SK-N-SH (cell line): Measurements from ENCODE around the gene OLR1. TPM values are rescaled to one million over a fixed set of nuclear protein-coding genes. Genes with fewer than 3 reads are reported as not detected.

Experiments used
- CTCF ChIA-PET: fragments of 300-600, 350-600 bp; formaldehyde crosslinking; extraction: SDS; loops from one replicate; lab custom pipeline; 2021; lab: Yijun Ruan, JAX
- POLR2A ChIA-PET: fragments of 350-600 bp; sonication (Branson Sonifier 250); formaldehyde crosslinking; extraction: SDS; loops from one replicate; lab custom pipeline; 2020; ENCODE audit warnings: antibody characterized with exemption, inconsistent platforms; lab: Yijun Ruan, JAX
- DNase-seq: peaks from one replicate; pipeline ENCODE4 v3.0.0; 2012
- H2AFZ ChIP-seq: fragments of 200-600 bp; sonication (generic); 2 replicates; pipeline ENCODE4 v1.8.1; 2016; ENCODE audit warnings: antibody characterized with exemption, mild to moderate bottlenecking, low read depth
- H3F3A ChIP-seq: fragments of 200-600 bp; sonication (generic); replicated peaks from 2 replicates; pipeline ENCODE3; 2016; ENCODE audit warnings: antibody characterized with exemption, mild to moderate bottlenecking; ENCODE audit not compliant: insufficient read depth
- H3K27ac ChIP-seq, 2 experiments: fragments of 200-500 bp in 1 of 2; fragments of 200-600 bp in 1 of 2; sonication (Bioruptor generic) in 1 of 2; sonication (generic), shearing (Covaris generic) in 1 of 2; 2 replicates each; pipeline versions ENCODE4 v1.5.1 to v1.6.1; 2014 to 2016; ENCODE audit warnings: low read depth in 2 of 2, inconsistent platforms in 1 of 2, low read length in 1 of 2, mild to moderate bottlenecking in 1 of 2, mixed read lengths in 1 of 2
- H3K27me3 ChIP-seq: fragments of 200-600 bp; sonication (generic), shearing (Covaris generic); 2 replicates; pipeline ENCODE4 v1.6.1; 2016; ENCODE audit warnings: mixed run types; ENCODE audit not compliant: insufficient read depth
- H3K36me3 ChIP-seq, 2 experiments: fragments of 200-500 bp in 1 of 2; fragments of 200-600 bp in 1 of 2; sonication (Bioruptor generic) in 1 of 2; sonication (generic) in 1 of 2; replicated peaks in 1 of 2; 2 replicates each; pipeline versions ENCODE3 to v1.5.1; 2014 to 2016; ENCODE audit warnings: low read length in 1 of 2, mild to moderate bottlenecking in 1 of 2; ENCODE audit not compliant: insufficient read depth in 2 of 2, control insufficient read depth in 1 of 2
- H3K4me1 ChIP-seq, 2 experiments: fragments of 200-500 bp in 1 of 2; fragments of 200-600 bp in 1 of 2; sonication (Bioruptor generic) in 1 of 2; sonication (generic), shearing (Covaris generic) in 1 of 2; 2 replicates each; pipeline versions ENCODE4 v1.5.1 to v1.6.1; 2014 to 2016; ENCODE audit warnings: low read depth in 1 of 2, low read length in 1 of 2, mixed run types in 1 of 2; ENCODE audit not compliant: insufficient read depth in 2 of 2, control insufficient read depth in 1 of 2
- H3K4me2 ChIP-seq: fragments of 200-600 bp; sonication (generic), shearing (Covaris generic); 2 replicates; pipeline ENCODE4 v1.6.1; 2017; ENCODE audit warnings: mixed run types
- H3K4me3 ChIP-seq, 2 experiments: fragments of 200-500 bp in 1 of 2; fragments of 200-600 bp in 1 of 2; sonication (Bioruptor generic) in 1 of 2; sonication (generic), shearing (Covaris generic) in 1 of 2; 2 replicates each; pipeline versions ENCODE4 v1.5.1 to v1.8.1; 2014 to 2016; ENCODE audit warnings: low read depth in 2 of 2, inconsistent platforms in 1 of 2, low read length in 1 of 2, mild to moderate bottlenecking in 1 of 2, mixed read lengths in 1 of 2, moderate library complexity in 1 of 2
- H3K79me2 ChIP-seq: fragments of 200-600 bp; sonication (generic); 2 replicates; pipeline ENCODE4 v1.8.1; 2017; ENCODE audit warnings: mild to moderate bottlenecking; ENCODE audit not compliant: insufficient read depth
- H3K9ac ChIP-seq: fragments of 200-600 bp; sonication (generic); 2 replicates; pipeline ENCODE4 v1.6.1; 2017; ENCODE audit warnings: mixed run types
- H3K9me2 ChIP-seq: fragments of 200-600 bp; sonication (generic); 2 replicates; pipeline ENCODE4 v1.6.1; 2017; ENCODE audit warnings: mixed run types
- H3K9me3 ChIP-seq: fragments of 200-600 bp; sonication (generic); 2 replicates; pipeline ENCODE4 v1.6.1; 2017; ENCODE audit warnings: mixed run types, mild to moderate bottlenecking, moderate library complexity
- H4K20me1 ChIP-seq: fragments of 200-600 bp; sonication (generic); 2 replicates; pipeline ENCODE4 v1.6.1; 2017; ENCODE audit warnings: mild to moderate bottlenecking, mixed run types; ENCODE audit not compliant: insufficient read depth
- CHD2 ChIP-seq: fragments of 150-350 bp; IDR thresholded peaks from 2 replicates; pipeline ENCODE4 v1.6.1; 2018; ENCODE audit warnings: low read length; ENCODE audit not compliant: partially characterized antibody
- ELF1 ChIP-seq: IDR thresholded peaks from 2 replicates; pipeline ENCODE4 v1.4.0; 2012
- FOSL2 ChIP-seq: IDR thresholded peaks from 2 replicates; pipeline ENCODE4 v1.4.0; 2012; ENCODE audit warnings: low read depth, mild to moderate bottlenecking, moderate library complexity, borderline replicate concordance
- FOXM1 ChIP-seq: IDR thresholded peaks from 2 replicates; pipeline ENCODE4 v1.4.0; 2012; ENCODE audit warnings: low read depth, mild to moderate bottlenecking
- IRF3 ChIP-seq: fragments of 150-350 bp; IDR thresholded peaks from 2 replicates; pipeline ENCODE4 v1.6.1; 2016; ENCODE audit warnings: mild to moderate bottlenecking, low read depth, low read length
- MXI1 ChIP-seq: IDR thresholded peaks from 2 replicates; pipeline ENCODE4 v1.6.1; 2012; ENCODE audit warnings: mild to moderate bottlenecking, low read depth, low read length, improper control_type of control experiment
- NFIC ChIP-seq: IDR thresholded peaks from 2 replicates; pipeline ENCODE4 v1.4.0; 2012; ENCODE audit warnings: borderline replicate concordance
- NRF1 ChIP-seq: IDR thresholded peaks from 2 replicates; pipeline ENCODE4 v1.6.1; 2012; ENCODE audit warnings: low read depth, mild to moderate bottlenecking, low read length
- POLR2AphosphoS5 ChIP-seq: IDR thresholded peaks from 2 replicates; pipeline ENCODE4 v1.6.1; 2012; ENCODE audit warnings: low read depth, low read length
- RFX5 ChIP-seq: IDR thresholded peaks from 2 replicates; pipeline ENCODE4 v1.6.1; 2012; ENCODE audit warnings: mild to moderate bottlenecking, improper control_type of control experiment, low read length
- RXRA ChIP-seq: IDR thresholded peaks from 2 replicates; pipeline ENCODE4 v1.4.0; 2012; ENCODE audit warnings: low read depth, mild to moderate bottlenecking, borderline replicate concordance
- SMC3 ChIP-seq: IDR thresholded peaks from 2 replicates; pipeline ENCODE4 v1.6.1; 2012; ENCODE audit warnings: low read depth, low read length, improper control_type of control experiment
- YY1 ChIP-seq: IDR thresholded peaks from 2 replicates; pipeline ENCODE4 v1.4.0; 2012; ENCODE audit warnings: low read depth, mild to moderate bottlenecking
- ZBTB33 ChIP-seq: IDR thresholded peaks from 2 replicates; pipeline ENCODE4 v1.4.0; 2012; ENCODE audit warnings: low read depth, borderline replicate concordance
- WGBS: methylation state at CpG from one replicate; pipeline ENCODE4 v1.1.6; 2017; ENCODE audit warnings: low lambda C conversion rate; 5-methylcytosine and 5-hydroxymethylcytosine counted together
- polyA plus RNA-seq, 3 experiments: library from polyadenylated mRNA; depleted of rRNA; stranded (reverse); fragments of >200 nt; gene quantifications; 2 replicates each; pipeline ENCODE4 v1.2.3, GENCODE V29; 2012
- TF ChIP-seq, protein P1 (sequence below): fragments of 200-600 bp; sonication (generic); IDR thresholded peaks from 2 replicates; pipeline ENCODE4 v1.6.1; 2017; ENCODE audit warnings: antibody characterized with exemption, mild to moderate bottlenecking, moderate library complexity
- TF ChIP-seq, protein P2 (sequence below): IDR thresholded peaks from 2 replicates; pipeline ENCODE4 v1.4.0; 2012; ENCODE audit warnings: low read depth

Gene OLR1
- polyA plus RNA-seq, 1 of the 3 experiments (the other 2 are of a cell fraction) = not detected

GRCh38 chr12:10213168-10214135 lies 41.5 kb upstream of the OLR1 start:
- ChIA-PET CTCF (interaction anchor here (1.1 to 1.4 kb wide), 4 partner anchors 22 to 349 kb away, joined by 3 to 4 read pairs (median 4); no protein-coding TSS in a partner anchor), POLR2A (no interaction called here)
- peak; percentile 68 for DNase-seq
- Histone ChIP-seq H3K4me3 (peak overlapping the region; percentile 72 to 97), H3K9me3 (no peaks in the 10 kb centered on the region), H3K36me3 (no peaks in the 10 kb centered on the region), H3K27ac (peak overlapping the region; percentile 79 to 87; a peak in 3 of 4 replicates), H2AFZ (peak overlapping the region; percentile 90), H3K27me3 (peaks cover 3% of the 10 kb centered on the region; the same call in 1 of the 2 replicates), H3K79me2 (no peaks in the 10 kb centered on the region), H3K9ac (peak overlapping the region; percentile 87), H3K4me1 (no peaks in the 10 kb centered on the region; a peak in 1 of 4 replicates), H3K4me2 (peak overlapping the region; percentile 88), H3K9me2 (no peaks in the 10 kb centered on the region), H3F3A (peaks cover 3% of the 10 kb centered on the region)
- WGBS = 2% methylated on average over 33 of the region's 47 CpGs
- TF ChIP-seq FOSL2 (no peak), IRF3 (no peak), MXI1 (no peak; the same call in 1 of the 2 replicates), ELF1 (no peak), POLR2AphosphoS5 (no peak), NFIC (no peak), CHD2 (no peak)
- TF ChIP-seq, protein P1, sequence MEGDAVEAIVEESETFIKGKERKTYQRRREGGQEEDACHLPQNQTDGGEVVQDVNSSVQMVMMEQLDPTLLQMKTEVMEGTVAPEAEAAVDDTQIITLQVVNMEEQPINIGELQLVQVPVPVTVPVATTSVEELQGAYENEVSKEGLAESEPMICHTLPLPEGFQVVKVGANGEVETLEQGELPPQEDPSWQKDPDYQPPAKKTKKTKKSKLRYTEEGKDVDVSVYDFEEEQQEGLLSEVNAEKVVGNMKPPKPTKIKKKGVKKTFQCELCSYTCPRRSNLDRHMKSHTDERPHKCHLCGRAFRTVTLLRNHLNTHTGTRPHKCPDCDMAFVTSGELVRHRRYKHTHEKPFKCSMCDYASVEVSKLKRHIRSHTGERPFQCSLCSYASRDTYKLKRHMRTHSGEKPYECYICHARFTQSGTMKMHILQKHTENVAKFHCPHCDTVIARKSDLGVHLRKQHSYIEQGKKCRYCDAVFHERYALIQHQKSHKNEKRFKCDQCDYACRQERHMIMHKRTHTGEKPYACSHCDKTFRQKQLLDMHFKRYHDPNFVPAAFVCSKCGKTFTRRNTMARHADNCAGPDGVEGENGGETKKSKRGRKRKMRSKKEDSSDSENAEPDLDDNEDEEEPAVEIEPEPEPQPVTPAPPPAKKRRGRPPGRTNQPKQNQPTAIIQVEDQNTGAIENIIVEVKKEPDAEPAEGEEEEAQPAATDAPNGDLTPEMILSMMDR = no peak
- TF ChIP-seq, protein P2, sequence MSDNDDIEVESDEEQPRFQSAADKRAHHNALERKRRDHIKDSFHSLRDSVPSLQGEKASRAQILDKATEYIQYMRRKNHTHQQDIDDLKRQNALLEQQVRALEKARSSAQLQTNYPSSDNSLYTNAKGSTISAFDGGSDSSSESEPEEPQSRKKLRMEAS = no peak
- TF ChIP-seq, all 33 proteins: peak for 0
- peaks cover 7% of the 10 kb centered on the region; the same call in 1 of the 2 replicates for H4K20me1 ChIP-seq

GRCh38 chr12:10212739-10213131 lies 40.8 kb upstream of the OLR1 start, which contains the start of gene GABARAPL1:
Gene GABARAPL1, plus strand, starts transcription at chr12:10212877. Its CDS starts 253 bp downstream, at chr12:10213130.
- H3K27ac ChIP-seq = peak within 1 kb of the TSS; percentile 79 to 87
- H3F3A ChIP-seq = peaks cover 3% of the 10 kb centered on the region
- peak; percentile 91 for DNase-seq
- POLR2A ChIA-PET = no interaction called here
- no peaks in the 10 kb centered on the region for H3K9me3 ChIP-seq
- peaks cover 6% of the 10 kb centered on the region; the same call in 1 of the 2 replicates for H3K27me3 ChIP-seq
- H3K4me1 ChIP-seq = no peaks in the 10 kb centered on the region; a peak in 1 of 4 replicates
- H3K9me2 ChIP-seq = no peaks in the 10 kb centered on the region
- H2AFZ ChIP-seq = peak within 1 kb of the TSS; percentile 90
- H3K36me3 ChIP-seq = no peaks in the 10 kb centered on the region
- no peaks in the 10 kb centered on the region for H3K79me2 ChIP-seq
- H3K4me3 ChIP-seq = peak within 1 kb of the TSS; percentile 72 to 97
- peak within 1 kb of the TSS; percentile 87 for H3K9ac ChIP-seq
- WGBS = 2% methylated on average over 25 of the region's 35 CpGs
- peak within 1 kb of the TSS; percentile 88 for H3K4me2 ChIP-seq
- CTCF ChIA-PET = interaction anchor here (1.1 to 1.4 kb wide), 2 partner anchors 23 to 60 kb away, joined by 3 to 4 read pairs; no protein-coding TSS in a partner anchor
- H4K20me1 ChIP-seq = peaks cover 7% of the 10 kb centered on the region; the same call in 1 of the 2 replicates
- no peak for TF ChIP-seq SMC3
- TF ChIP-seq RFX5 = no peak
- no peak for TF ChIP-seq ZBTB33
- no peak for TF ChIP-seq NRF1
- no peak for TF ChIP-seq RXRA
- no peak for TF ChIP-seq IRF3
- no peak for TF ChIP-seq FOXM1
- TF ChIP-seq, protein P1 = no peak
- no peak for TF ChIP-seq YY1
- TF ChIP-seq ELF1 = no peak
